Measurements from ENCODE around the gene SMPD1.
A peak's percentile ranks its signal among the peaks of the same experiment; 100 is the strongest.
"Not testable (repeated sequence)": the region's sequence is repeated elsewhere in the genome, so short reads cannot be mapped to it uniquely, and the experiment has no call there.

The SMPD1 gene

DNA sequence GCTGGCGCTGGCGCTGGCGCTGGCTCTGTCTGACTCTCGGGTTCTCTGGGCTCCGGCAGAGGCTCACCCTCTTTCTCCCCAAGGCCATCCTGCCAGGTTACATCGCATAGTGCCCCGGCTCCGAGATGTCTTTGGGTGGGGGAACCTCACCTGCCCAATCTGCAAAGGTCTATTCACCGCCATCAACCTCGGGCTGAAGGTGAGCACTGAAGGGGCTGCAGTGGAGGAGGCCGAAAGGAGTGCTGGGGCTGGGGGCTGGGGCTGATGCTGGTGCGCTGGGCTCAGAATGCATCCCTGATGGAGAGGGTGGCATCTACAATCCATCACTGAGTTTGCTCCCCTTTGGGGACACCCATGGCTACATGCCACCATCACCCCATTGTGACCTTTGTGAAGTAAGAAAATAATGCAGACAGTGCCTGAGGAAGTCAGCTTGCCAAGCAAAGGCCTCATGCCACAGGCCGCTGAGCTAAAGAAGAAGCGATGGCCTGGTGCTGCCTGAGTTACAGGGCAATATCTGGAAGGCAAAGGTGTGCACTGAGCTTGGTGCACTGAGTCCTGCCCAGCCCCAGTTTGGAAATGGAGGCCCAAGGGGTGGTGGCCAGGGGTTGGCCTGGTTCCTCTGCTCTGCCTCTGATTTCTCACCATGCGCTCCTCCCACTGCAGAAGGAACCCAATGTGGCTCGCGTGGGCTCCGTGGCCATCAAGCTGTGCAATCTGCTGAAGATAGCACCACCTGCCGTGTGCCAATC lies 620 bp downstream of the SMPD1 start:
- DNase-seq (ENCODE audit: low spot score): no peak

DNA sequence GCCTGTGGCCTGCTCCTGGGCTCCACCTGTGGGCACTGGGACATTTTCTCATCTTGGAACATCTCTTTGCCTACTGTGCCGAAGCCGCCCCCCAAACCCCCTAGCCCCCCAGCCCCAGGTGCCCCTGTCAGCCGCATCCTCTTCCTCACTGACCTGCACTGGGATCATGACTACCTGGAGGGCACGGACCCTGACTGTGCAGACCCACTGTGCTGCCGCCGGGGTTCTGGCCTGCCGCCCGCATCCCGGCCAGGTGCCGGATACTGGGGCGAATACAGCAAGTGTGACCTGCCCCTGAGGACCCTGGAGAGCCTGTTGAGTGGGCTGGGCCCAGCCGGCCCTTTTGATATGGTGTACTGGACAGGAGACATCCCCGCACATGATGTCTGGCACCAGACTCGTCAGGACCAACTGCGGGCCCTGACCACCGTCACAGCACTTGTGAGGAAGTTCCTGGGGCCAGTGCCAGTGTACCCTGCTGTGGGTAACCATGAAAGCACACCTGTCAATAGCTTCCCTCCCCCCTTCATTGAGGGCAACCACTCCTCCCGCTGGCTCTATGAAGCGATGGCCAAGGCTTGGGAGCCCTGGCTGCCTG lies 1.4 kb downstream of the SMPD1 start:
- no peak for DNase-seq (ENCODE audit: low spot score)

DNA sequence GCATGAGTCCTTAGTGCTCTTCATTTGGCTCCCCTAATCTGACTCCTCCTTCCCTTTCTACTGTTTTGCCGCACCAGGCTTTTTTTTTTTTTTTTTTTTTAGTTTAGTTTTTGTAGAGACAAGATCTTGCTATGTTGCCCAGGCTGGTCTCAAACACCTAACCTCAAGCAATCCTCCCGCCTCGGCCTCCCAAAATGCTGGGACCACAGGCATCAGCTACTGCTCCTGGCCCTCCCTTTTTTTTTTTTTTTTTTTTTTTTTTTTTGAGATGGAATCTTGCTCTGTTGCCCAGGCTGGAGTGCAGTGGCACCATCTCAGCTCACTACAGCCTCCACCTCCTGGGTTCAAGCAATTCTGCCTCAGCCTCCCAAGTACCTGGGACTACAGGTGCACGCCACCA lies 2.0 kb downstream of the SMPD1 start:
- not testable (repeated sequence) for DNase-seq (ENCODE audit: low spot score)

DNA sequence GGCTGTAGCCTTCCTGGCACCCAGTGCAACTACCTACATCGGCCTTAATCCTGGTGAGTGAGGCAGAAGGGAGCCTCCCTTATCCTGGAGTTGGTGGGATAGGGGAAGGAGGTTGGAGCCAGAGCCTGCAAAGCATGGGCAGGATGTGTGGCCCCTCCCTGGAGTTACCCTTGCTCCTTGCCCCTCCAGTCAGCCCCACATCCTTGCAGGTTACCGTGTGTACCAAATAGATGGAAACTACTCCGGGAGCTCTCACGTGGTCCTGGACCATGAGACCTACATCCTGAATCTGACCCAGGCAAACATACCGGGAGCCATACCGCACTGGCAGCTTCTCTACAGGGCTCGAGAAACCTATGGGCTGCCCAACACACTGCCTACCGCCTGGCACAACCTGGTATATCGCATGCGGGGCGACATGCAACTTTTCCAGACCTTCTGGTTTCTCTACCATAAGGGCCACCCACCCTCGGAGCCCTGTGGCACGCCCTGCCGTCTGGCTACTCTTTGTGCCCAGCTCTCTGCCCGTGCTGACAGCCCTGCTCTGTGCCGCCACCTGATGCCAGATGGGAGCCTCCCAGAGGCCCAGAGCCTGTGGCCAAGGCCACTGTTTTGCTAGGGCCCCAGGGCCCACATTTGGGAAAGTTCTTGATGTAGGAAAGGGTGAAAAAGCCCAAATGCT lies 3.9 kb downstream of the SMPD1 start:
- no peak for DNase-seq (ENCODE audit: low spot score)

DNA sequence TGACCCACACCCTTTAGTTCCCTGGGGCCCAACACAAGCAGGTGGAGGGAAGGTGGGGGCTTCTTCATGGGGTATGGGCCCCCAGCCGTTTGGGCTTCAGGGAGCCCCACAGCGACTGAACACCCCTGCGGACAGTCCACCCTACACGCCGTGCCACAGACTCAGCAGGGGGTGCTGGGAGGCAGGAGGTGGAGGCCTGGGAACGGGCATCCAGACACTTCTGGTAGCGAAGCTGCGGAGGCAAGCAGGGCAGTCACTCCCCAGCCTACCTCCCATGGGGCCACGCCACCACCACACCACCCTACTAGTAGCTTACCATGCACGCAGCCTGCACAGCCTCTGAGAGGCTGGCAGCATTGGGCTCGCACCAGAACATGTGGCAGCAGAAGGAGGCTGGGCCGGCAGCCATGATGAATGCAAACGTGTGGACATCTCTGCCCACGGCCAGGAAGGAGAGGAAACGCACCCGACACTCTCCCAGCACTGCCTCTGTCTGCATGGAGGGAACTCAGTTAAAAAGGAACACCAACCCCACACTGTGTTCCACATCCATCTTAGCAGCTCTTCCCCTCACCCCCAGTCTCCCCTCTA lies 5.3 kb downstream of the SMPD1 start:
- no peak for DNase-seq (ENCODE audit: low spot score)

DNA sequence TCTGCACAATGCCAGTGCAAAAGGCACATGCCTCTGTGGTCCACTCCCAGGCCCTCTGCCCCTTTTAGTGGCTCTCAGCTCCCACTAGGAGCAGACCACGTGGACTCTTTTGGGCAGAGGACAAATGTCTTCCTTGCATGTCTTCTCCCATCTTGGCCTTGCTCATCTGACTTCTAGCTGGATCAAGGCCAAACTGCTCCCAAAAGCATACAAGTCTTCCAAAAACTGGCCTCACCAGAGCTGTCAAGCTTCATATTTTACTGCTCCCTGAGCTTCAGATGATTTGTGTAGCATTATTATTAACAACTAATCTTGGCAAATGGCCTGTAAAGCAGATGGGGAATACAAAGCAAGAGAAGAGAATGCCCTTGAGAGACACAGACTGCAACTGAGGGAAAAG lies 6.9 kb downstream of the SMPD1 start:
- DNase-seq (ENCODE audit: low spot score): no peak

DNA sequence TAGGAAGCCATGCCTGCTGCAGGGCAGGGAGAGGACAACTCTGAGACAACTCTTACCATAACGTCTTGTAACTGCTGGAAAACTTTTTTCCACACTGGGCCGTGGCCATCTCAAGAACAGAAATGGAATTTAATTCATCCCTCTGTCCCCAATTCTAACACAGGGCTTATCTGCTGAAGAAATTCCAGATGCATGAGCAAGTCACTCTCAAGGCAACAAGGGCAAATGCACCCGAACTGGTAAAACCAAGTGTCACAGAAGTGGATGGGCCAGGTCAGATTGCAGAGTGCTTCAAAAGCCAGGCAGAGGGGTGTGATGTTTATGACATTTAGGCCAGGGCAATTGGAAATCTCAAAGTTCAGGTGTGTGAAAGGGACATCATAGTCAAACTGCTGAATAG lies 7.4 kb downstream of the SMPD1 start:
- no peak for DNase-seq (ENCODE audit: low spot score)

DNA sequence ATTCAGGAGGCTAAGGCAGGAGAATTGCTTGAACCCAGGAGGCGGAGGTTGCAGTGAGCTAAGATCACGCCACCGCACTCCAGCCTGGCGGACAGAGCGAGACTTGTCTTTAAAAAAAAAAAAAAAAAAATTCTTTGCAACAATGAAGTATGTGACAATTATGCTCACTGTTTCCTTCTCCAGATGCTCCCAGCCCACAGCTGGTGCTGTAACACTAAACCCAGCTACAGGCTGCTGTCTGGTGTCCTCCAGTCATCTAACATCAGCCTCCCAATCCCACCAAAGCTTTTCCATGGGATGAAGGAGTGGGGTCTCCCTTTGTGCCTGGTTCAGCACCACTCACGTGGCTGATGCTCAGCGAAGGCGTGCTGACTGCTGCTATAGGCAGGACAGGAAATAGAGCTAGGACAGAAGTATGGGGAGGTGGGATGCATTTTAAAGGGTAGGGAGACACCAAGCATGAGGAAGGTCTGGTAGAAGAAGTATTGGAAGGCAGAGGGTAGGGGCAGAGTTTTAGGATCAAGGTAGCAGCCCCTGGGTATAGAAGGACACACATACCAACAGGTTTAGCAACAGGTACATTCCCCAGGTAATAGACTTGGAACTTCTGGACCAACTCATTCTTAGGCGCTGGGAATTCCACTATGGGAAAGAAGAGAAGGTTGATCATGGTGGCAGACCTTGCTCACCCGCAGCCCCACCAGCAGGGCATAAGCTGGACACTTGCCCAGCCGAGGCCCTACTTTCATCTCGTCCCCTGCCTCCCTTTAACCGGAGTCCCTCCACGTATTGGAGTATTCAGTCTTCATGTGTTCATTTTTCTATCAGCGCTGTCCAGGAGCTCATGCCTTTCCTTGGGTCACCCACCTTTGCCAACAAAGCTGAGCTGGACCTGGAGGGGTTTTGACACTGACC lies 10.4 kb downstream of the SMPD1 start:
- DNase-seq (ENCODE audit: low spot score): no peak

DNA sequence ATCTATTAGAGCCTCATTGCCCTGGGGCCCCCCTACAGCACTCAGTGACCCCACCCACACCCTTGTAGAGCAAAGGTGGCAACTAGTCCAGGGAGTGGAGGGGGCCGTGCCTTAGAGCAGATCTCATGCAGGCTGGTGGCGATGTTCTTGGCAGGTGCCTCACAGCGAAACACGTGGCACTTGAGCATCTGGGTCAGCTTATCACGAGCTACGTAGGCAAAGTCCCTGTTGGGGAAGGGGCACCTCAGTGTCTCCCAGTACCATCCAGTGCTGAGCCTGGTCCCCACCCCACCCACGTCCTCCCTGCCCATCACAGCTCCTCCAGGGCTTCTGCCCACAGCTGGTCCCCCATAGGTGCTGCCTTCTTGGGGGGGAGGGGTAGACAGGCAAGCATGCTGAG lies 11.2 kb downstream of the SMPD1 start:
- DNase-seq (ENCODE audit: low spot score): no peak

DNA sequence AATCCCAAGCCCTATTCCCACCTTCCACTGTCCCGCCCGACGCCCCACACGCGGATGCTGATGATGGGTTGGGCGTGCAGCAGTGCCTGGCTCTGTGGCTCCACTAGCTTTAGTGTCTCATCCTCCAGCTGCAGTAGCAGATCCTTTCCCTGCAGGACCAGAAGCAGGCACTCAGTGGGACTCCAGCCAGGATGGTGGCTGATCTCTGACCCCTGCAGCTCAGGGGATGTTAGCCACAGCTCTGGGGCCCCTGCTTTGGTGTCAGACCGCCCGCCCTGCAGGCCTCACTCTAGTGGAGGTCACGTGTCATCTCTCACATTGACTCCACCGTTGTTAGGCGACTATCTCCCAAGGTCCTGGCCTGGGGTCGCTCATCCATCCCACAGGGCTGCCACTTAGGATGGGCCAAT lies 11.8 kb downstream of the SMPD1 start:
- no peak for DNase-seq (ENCODE audit: low spot score)

DNA sequence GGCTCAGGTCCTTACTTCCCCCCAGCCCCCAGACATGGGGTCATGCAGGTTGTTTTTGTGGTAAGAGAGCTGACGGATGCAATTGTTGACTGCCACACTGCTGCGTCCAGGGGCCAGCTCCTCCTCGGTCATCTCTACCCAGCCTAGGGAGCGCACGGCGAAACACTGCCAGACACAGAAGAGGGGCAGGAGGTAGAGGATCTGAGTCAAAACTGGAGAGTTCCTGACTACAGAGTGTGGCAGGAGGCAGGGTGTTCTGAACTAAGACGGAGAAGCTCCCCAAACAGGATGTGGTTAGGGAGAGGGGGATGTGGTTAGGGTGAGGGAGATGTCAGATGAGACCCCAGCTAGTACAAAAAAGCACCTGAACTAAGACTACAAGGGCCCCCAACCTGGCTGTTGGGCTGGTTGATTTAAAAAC lies 12.3 kb downstream of the SMPD1 start:
- peak; percentile 80 for DNase-seq (ENCODE audit: low spot score)

DNA sequence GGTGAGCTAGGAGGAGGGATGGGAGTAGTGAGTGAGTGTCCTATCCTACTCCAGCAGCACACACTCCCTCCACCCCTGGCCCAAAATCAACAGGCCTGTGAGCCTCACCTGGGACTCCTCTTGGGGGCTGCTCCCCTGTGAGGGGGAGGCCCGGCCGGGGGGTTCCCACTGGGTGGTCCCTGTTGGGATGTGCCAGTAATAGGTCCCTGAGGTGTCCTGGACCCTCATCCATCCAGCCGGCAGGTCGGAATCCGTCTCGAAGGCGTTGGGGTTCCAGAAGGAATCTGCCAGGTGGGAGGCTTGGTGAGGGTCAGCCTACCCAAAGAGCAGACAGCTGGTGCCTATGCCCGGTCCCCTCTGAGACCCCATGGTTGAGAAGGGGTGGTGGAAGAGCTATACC lies 13.3 kb downstream of the SMPD1 start:
- no peak for DNase-seq (ENCODE audit: low spot score)

DNA sequence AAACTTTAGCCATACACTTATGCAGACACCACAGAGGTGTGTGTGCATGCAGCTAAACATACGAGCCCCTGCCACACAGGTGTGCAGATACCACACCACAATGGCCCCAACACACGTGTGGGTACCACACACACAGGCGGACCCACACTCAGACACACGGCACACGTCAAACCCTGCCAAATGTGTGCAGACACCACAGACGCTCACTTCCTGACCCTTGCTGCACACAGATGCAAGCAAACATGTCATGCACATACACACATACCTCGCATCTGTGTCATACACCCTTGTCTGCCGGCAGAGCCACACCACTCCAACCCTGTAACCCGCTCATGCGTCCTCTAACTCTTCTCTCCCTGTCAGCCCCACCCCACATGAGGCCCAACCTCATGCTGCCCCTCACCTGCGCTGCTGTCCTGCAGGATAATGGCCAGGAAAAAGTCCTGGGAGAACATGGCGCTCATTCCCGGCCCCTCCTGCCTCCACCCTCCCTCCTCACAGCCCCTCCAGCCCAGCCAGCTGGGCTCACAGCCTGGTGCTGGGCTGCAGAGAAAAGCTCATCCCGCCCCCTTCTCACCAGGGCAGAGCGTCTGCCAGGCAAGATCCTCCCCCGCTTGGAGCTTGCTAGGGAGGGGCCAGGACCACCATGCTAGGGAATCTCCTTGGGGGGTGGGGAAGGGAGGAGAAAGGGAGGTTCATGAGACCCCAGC lies 14.2 kb downstream of the SMPD1 start:
- peak; percentile 38 for DNase-seq (ENCODE audit: low spot score)

DNA sequence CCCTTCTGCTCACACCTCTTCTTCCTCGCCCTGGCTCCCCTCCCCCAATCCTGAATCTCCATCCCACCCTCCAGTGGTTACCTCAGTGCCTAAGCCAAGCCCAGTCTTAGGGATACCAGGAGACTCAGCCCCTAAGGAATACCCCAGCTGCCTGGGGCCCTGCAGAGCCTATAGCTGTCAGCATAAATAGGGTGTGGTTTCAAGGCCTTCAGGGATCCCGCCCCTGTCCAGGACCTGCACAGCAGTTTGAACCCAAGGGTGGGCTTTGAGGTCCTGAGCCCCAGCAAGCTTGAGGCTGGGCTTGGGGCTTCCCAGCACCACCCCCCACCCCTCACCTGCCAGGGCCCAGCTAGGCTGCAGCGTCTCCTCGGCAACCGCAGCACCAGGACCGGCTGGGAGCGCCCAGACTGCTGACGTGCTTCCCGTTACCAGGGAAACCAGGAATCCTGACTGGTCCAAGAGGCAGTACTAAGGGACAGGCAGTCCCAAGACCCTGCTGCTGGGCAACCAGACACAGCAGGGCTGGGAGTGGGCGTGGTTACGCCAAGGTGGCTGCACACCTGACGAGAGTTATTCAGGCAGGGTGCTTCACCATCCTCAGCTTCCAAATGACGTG lies 14.9 kb downstream of the SMPD1 start:
- no peak for DNase-seq (ENCODE audit: low spot score)

DNA sequence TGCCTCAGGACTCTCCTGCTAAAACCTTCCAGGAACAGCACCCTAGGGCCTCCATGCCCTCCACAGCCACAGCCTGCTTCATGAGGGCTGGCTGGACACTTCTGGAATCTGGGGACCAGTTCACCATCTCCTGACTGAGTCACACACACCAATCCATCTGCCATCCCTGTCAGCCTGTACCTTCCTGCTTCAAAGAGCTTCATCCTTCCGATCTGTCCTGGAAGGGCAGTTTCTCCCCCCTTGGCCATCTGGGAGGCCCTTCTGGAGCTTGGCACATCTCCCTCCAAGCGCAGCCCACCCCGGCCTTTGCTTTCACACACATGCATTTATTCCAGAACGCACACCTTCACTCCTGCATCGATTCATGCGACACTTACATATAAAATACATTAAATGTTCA lies 15.6 kb downstream of the SMPD1 start:
- no peak for DNase-seq (ENCODE audit: low spot score)

DNA sequence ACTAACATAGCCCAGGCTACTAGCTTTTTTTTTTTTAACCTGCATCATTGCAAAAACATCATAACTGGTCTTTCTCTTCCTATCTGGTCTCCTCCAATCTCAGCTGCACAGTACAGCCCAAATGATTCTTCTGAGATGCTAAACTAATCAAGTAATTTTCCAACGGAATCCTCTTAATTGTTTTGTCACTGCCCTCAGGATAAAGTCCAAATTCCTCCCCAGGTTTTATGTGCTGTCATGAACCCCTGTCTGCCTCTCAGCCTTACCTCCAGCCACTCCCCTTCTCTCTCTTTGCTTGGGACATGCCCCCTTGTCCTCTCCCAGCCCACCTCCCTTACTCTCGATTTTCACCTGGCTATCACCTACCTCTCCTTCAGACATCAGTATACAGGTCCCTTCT lies 16.1 kb downstream of the SMPD1 start:
- no peak for DNase-seq (ENCODE audit: low spot score)

DNA sequence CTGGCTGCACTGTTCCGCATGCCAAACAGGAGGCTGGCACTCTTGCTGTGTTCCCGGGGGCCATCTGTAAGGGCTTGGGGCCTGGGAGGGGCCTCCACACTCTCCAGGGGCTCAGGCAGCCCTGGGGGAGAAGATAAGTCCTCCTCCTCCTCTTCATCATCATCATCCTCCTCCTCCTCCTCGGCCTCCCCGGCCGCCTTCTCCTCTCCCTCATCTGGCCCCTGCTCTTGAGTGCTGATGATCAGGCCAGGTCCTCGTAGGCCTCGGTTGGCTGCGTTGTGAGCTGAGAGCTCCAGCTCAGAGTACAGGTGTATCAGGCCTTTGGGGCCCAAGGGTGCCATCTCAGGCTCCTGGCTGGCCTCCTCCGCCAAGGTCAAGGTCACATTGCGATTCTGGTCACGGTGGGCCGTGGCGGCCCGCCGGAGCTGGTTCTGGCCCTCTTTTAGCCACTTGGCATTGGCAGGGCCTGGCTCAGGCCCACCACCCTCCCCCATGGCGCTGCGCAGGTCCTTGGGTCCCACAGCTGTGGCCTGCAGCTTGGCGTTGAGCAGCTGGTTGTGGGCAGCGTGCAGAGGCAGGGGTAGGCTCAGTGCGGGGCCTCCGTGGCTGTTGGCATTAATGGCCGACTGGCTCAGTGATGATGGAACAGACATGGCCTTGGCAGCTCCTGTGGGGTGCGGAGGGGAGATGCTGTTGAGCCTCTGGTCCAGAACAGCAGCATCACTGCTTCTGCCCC lies 20.6 kb downstream of the SMPD1 start:
- DNase-seq (ENCODE audit: low spot score): no peak

DNA sequence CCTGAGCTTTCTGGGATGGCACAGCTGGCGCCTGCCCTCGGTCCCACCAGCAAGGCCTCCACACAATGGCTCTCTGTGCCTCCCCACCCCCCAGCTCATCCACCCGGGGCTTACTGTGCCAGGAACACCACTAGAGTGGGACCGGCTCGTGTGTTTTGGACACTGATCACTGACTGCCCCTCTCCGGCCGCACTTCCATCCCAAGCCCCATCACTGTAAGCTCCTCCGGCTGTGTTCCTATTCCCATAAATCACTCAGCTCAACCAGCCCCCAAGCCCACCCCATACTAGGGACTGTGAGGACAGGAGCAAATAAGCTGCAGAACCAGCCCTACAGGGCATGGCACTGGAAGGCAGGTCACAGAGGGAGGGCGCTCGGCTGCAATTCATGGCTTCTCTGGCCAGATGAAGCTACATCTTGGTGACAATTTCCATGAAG lies 21.3 kb downstream of the SMPD1 start:
- DNase-seq (ENCODE audit: low spot score): no peak

DNA sequence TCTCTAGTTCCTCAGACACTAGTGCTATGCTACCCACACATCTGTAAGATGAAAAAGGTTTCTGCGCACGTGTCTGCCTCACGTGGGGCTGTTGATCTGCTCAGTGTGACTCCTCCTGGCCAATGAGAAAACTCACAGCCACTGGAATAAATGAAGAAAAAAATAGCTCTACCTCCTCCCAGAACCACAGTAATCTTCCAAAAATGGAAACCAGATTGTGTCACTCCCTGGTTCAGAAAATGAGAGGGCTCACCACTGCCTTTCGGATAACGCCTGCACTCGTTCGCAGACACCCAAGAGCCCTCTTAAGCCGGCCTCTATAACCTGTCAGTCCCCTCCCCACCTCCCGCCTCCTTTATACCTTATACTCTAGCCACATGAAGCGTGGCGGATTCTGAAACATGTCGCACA lies 23.5 kb downstream of the SMPD1 start:
- DNase-seq (ENCODE audit: low spot score): peak; percentile 55

DNA sequence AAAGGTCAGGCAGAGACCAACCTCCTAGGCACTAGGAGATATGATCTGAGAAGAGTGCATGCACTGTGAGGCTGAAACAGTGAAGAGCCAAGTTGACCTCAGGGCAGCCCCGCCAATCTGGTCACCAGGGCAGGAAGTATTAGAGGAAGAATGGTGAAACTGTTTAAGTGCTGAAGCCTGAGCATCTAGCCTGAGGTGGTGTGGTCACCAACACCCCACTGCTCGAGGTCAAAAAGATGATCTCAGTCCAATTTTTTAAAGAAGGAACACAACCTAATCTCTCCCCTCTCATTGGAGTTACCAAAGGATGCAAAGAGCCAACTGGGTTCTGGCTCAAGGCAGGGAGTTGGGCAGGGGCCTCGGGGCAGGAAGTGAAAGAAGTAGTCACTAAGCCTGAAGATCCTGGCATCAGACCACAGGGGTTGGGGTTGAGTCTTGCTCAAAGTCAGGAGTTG lies 24.6 kb downstream of the SMPD1 start:
- DNase-seq (ENCODE audit: low spot score): no peak
